Stimulated activated memory B cell treated with anti-CD40 and anti-IgM and Interleukin-4, amounts not matched to agents 10 μg/mL and 1 μg/mL and 100 μg/mL, for 72 hours (primary cell): ENCODE measurements around the gene NPRL2.

Experiments
- ATAC-seq: fragments of 150-1000 bp; cut with Tn5 transposase; 2 replicates; pipeline ENCODE4 v1.10.0; 2021
- H3K27ac Mint-ChIP-seq: one replicate; pipeline ENCODE4 v1.8.0; 2022; ENCODE audit warnings: mild to moderate bottlenecking, mixed read lengths
- H3K27me3 Mint-ChIP-seq: one replicate; pipeline ENCODE4 v1.8.0; 2022; ENCODE audit warnings: mixed read lengths
- H3K36me3 Mint-ChIP-seq: one replicate; pipeline ENCODE4 v1.8.0; 2022; ENCODE audit warnings: mixed read lengths
- H3K4me1 Mint-ChIP-seq: one replicate; pipeline ENCODE4 v1.8.0; 2022; ENCODE audit warnings: mixed read lengths
- H3K4me3 Mint-ChIP-seq: one replicate; pipeline ENCODE4 v1.8.0; 2022; ENCODE audit warnings: mild to moderate bottlenecking, moderate library complexity, mixed read lengths
- H3K9me3 Mint-ChIP-seq: one replicate; pipeline ENCODE4 v1.8.0; 2022; ENCODE audit warnings: mixed read lengths

NPRL2 gene

GRCh38 chr3:50330330-50330729 is 20.2 kb downstream of the NPRL2 start:
- H3K4me1 Mint-ChIP-seq, result peaks cover 41% of the 10 kb centered on the region
- H3K36me3 Mint-ChIP-seq, result peaks cover 20% of the 10 kb centered on the region
- ATAC-seq, result no peak
- no peak overlapping the region for H3K27ac Mint-ChIP-seq
- no peak overlapping the region for H3K4me3 Mint-ChIP-seq
- no peaks in the 10 kb centered on the region for H3K9me3 Mint-ChIP-seq
- H3K27me3 Mint-ChIP-seq, result no peaks in the 10 kb centered on the region

GRCh38 chr3:50327943-50328691 is 22.5 kb downstream of the NPRL2 start, which contains the start of gene TUSC2:
TUSC2 (minus strand) TSS chr3:50328223; CDS start chr3:50328099, 124 bp downstream.
- peak; percentile 96 for ATAC-seq
- Mint-ChIP-seq H3K36me3 (peaks cover 30% of the 10 kb centered on the region), H3K9me3 (no peaks in the 10 kb centered on the region), H3K27ac (peak within 1 kb of the TSS; percentile 85), H3K4me3 (peak within 1 kb of the TSS; percentile 83), H3K27me3 (no peaks in the 10 kb centered on the region), H3K4me1 (peaks cover 47% of the 10 kb centered on the region)

- Mint-ChIP-seq H3K4me3 (peak overlapping the region; percentile 83), H3K4me1 (peaks cover 56% of the 10 kb centered on the region), H3K36me3 (peaks cover 26% of the 10 kb centered on the region), H3K27ac (peak overlapping the region; percentile 85), H3K9me3 (no peaks in the 10 kb centered on the region), H3K27me3 (no peaks in the 10 kb centered on the region)
- ATAC-seq, result no peak
Measured at GRCh38 chr3:50327129-50327528, 23.4 kb downstream of the NPRL2 start.

GRCh38 chr3:50326182-50326541 is 24.4 kb downstream of the NPRL2 start:
- peak overlapping the region; percentile 9 for H3K4me3 Mint-ChIP-seq
- no peaks in the 10 kb centered on the region for H3K9me3 Mint-ChIP-seq

GRCh38 chr3:50325497-50326181 is 24.9 kb downstream of the NPRL2 start:
- no peaks in the 10 kb centered on the region for H3K9me3 Mint-ChIP-seq
- no peaks in the 10 kb centered on the region for H3K27me3 Mint-ChIP-seq
- peaks cover 22% of the 10 kb centered on the region for H3K36me3 Mint-ChIP-seq
- H3K4me3 Mint-ChIP-seq, result no peak overlapping the region
- ATAC-seq, result no peak
- H3K4me1 Mint-ChIP-seq, result peaks cover 58% of the 10 kb centered on the region
- no peak overlapping the region for H3K27ac Mint-ChIP-seq

More at GRCh38 chr3:50326182-50326541, 24.4 kb downstream of the NPRL2 start:
- H3K36me3 Mint-ChIP-seq, result peaks cover 24% of the 10 kb centered on the region
- H3K4me1 Mint-ChIP-seq, result peaks cover 56% of the 10 kb centered on the region
- no peak overlapping the region for H3K27ac Mint-ChIP-seq
- no peak for ATAC-seq
- H3K27me3 Mint-ChIP-seq, result no peaks in the 10 kb centered on the region

GRCh38 chr3:50325113-50325480 is 25.5 kb downstream of the NPRL2 start:
- no peak overlapping the region for H3K4me3 Mint-ChIP-seq
- H3K9me3 Mint-ChIP-seq, result no peaks in the 10 kb centered on the region
- H3K4me1 Mint-ChIP-seq, result peaks cover 63% of the 10 kb centered on the region
- H3K27ac Mint-ChIP-seq, result no peak overlapping the region
- ATAC-seq, result no peak
- H3K36me3 Mint-ChIP-seq, result peaks cover 17% of the 10 kb centered on the region
- no peaks in the 10 kb centered on the region for H3K27me3 Mint-ChIP-seq

- Mint-ChIP-seq H3K36me3 (peaks cover 12% of the 10 kb centered on the region), H3K4me1 (peaks cover 69% of the 10 kb centered on the region), H3K27ac (peak overlapping the region; percentile 5), H3K4me3 (no peak overlapping the region), H3K9me3 (no peaks in the 10 kb centered on the region), H3K27me3 (no peaks in the 10 kb centered on the region)
- ATAC-seq, result no peak
Measured at GRCh38 chr3:50324351-50325112, 26.0 kb downstream of the NPRL2 start.

- ATAC-seq, result no peak
- Mint-ChIP-seq H3K27me3 (no peaks in the 10 kb centered on the region), H3K27ac (peak overlapping the region; percentile 5), H3K4me1 (peaks cover 77% of the 10 kb centered on the region), H3K4me3 (no peak overlapping the region), H3K36me3 (peaks cover 12% of the 10 kb centered on the region), H3K9me3 (no peaks in the 10 kb centered on the region)
Measured at GRCh38 chr3:50323614-50324199, 26.9 kb downstream of the NPRL2 start.

GRCh38 chr3:50323092-50323600 is 27.4 kb downstream of the NPRL2 start:
- peaks cover 77% of the 10 kb centered on the region for H3K4me1 Mint-ChIP-seq
- H3K4me3 Mint-ChIP-seq, result no peak overlapping the region
- H3K36me3 Mint-ChIP-seq, result peaks cover 12% of the 10 kb centered on the region
- H3K27ac Mint-ChIP-seq, result peak overlapping the region; percentile 5
- ATAC-seq, result no peak
- no peaks in the 10 kb centered on the region for H3K27me3 Mint-ChIP-seq
- no peaks in the 10 kb centered on the region for H3K9me3 Mint-ChIP-seq

- H3K4me1 Mint-ChIP-seq, result peaks cover 79% of the 10 kb centered on the region
- no peaks in the 10 kb centered on the region for H3K9me3 Mint-ChIP-seq
- H3K4me3 Mint-ChIP-seq, result peak within 1 kb of the TSS; percentile 82
Measured at GRCh38 chr3:50322386-50323091, 28.0 kb downstream of the NPRL2 start, which contains the start of gene HYAL2. HYAL2 (minus strand) TSS chr3:50322745; CDS start chr3:50320489, 2,256 bp downstream.

GRCh38 chr3:50322115-50322385 is 28.5 kb downstream of the NPRL2 start:
- ATAC-seq, result no peak
- peak overlapping the region; percentile 82 for H3K4me3 Mint-ChIP-seq
- no peaks in the 10 kb centered on the region for H3K27me3 Mint-ChIP-seq
- peaks cover 12% of the 10 kb centered on the region for H3K36me3 Mint-ChIP-seq
- H3K27ac Mint-ChIP-seq, result peak overlapping the region; percentile 97
- H3K9me3 Mint-ChIP-seq, result no peaks in the 10 kb centered on the region
- H3K4me1 Mint-ChIP-seq, result peaks cover 78% of the 10 kb centered on the region

More at GRCh38 chr3:50322386-50323091, 28.0 kb downstream of the NPRL2 start, which contains the start of gene HYAL2:
- Mint-ChIP-seq H3K36me3 (peaks cover 12% of the 10 kb centered on the region), H3K27me3 (no peaks in the 10 kb centered on the region), H3K27ac (peak within 1 kb of the TSS; percentile 97)
- no peak for ATAC-seq

- Mint-ChIP-seq H3K4me1 (peaks cover 78% of the 10 kb centered on the region), H3K27me3 (no peaks in the 10 kb centered on the region), H3K36me3 (peaks cover 17% of the 10 kb centered on the region), H3K4me3 (peak overlapping the region; percentile 82), H3K9me3 (no peaks in the 10 kb centered on the region), H3K27ac (peak overlapping the region; percentile 97)
- ATAC-seq, result peak; percentile 90
Measured at GRCh38 chr3:50321336-50322114, 29.1 kb downstream of the NPRL2 start.

GRCh38 chr3:50320853-50321335 is 29.7 kb downstream of the NPRL2 start:
- Mint-ChIP-seq H3K4me3 (peak overlapping the region; percentile 77), H3K4me1 (peaks cover 78% of the 10 kb centered on the region), H3K27me3 (no peaks in the 10 kb centered on the region), H3K27ac (peak overlapping the region; percentile 97), H3K9me3 (no peaks in the 10 kb centered on the region), H3K36me3 (peaks cover 21% of the 10 kb centered on the region)
- peak; percentile 82 for ATAC-seq
